Endometrial microvascular endothelial cells (primary cell): ENCODE results near the gene TP53TG3. TPM values are rescaled to one million over a fixed set of nuclear protein-coding genes. Genes with fewer than 3 reads are reported as not detected.
"Not testable (repeated sequence)": the region's sequence is repeated elsewhere in the genome, so short reads cannot be mapped to it uniquely, and the experiment has no call there.

Source experiments
- in situ Hi-C: cut with HindIII; loops from 2 replicates; pipeline ENCODE4 v1.10.0; 2017; ENCODE audit warnings: low sequenced_read_pairs, low pct_unique_long_range_greater_than_20kb; ENCODE audit errors: inconsistent ontology term
- total RNA-seq: library from RNA; depleted of rRNA; stranded (reverse); fragments of >200 nt; gene quantifications from one replicate; pipeline ENCODE4 v1.2.3, GENCODE V29; 2015; ENCODE audit errors: inconsistent ontology term

TP53TG3 gene
- not detected for total RNA-seq

GRCh38 chr16:32676065-32676464, at the start of gene TP53TG3:
TP53TG3 (minus strand) TSS chr16:32676165; CDS start chr16:32676097, 68 bp downstream.
- in situ Hi-C loops, result not testable (repeated sequence)

- in situ Hi-C loops, result not testable (repeated sequence)
Measured at GRCh38 chr16:32650876-32651275, 25.1 kb downstream of the TP53TG3 start.

- in situ Hi-C loops, result not testable (repeated sequence)
Measured at GRCh38 chr16:32647562-32647961, 28.4 kb downstream of the TP53TG3 start.

GRCh38 chr16:32646780-32647179, 29.2 kb downstream of the TP53TG3 start:
- in situ Hi-C loops, result not testable (repeated sequence)

GRCh38 chr16:32646177-32646576, 29.8 kb downstream of the TP53TG3 start:
- in situ Hi-C loops, result not testable (repeated sequence)

GRCh38 chr16:32645278-32645908, 30.6 kb downstream of the TP53TG3 start:
- in situ Hi-C loops, result not testable (repeated sequence)

GRCh38 chr16:32644715-32645114, 31.2 kb downstream of the TP53TG3 start:
- in situ Hi-C loops, result not testable (repeated sequence)

GRCh38 chr16:32637614-32638013, 38.4 kb downstream of the TP53TG3 start:
- in situ Hi-C loops, result not testable (repeated sequence)

- in situ Hi-C loops, result not testable (repeated sequence)
Measured at GRCh38 chr16:32632096-32632495, 43.9 kb downstream of the TP53TG3 start.
